Peyer's patch (tissue), 4 donors: ENCODE data around the gene TRPM8.
A peak's percentile ranks its signal among the peaks of the same experiment; 100 is the strongest.

Experiments used
- POLR2A ChIP-seq, 2 donors: fragments of 450-650 bp; IDR thresholded peaks; one replicate each; pipeline ENCODE4 v1.5.1; 2017; ENCODE audit warnings: antibody characterized with exemption in 2 of 2, mild to moderate bottlenecking in 2 of 2, moderate library complexity in 2 of 2
- TF ChIP-seq, protein P1 (sequence below), 6 experiments: fragments of 450-650 bp in 4 of 6; fragments of 200-600 bp in 2 of 6; sonication (generic) in 1 of 6; IDR thresholded peaks; one replicate each; pipeline ENCODE4 v1.5.1; 2017 to 2019; ENCODE audit warnings: antibody characterized with exemption in 6 of 6, mild to moderate bottlenecking in 3 of 6, moderate library complexity in 1 of 6

- TF ChIP-seq POLR2A (IDR thresholded peaks at IDR 0.05): no peak
- TF ChIP-seq, protein P1, sequence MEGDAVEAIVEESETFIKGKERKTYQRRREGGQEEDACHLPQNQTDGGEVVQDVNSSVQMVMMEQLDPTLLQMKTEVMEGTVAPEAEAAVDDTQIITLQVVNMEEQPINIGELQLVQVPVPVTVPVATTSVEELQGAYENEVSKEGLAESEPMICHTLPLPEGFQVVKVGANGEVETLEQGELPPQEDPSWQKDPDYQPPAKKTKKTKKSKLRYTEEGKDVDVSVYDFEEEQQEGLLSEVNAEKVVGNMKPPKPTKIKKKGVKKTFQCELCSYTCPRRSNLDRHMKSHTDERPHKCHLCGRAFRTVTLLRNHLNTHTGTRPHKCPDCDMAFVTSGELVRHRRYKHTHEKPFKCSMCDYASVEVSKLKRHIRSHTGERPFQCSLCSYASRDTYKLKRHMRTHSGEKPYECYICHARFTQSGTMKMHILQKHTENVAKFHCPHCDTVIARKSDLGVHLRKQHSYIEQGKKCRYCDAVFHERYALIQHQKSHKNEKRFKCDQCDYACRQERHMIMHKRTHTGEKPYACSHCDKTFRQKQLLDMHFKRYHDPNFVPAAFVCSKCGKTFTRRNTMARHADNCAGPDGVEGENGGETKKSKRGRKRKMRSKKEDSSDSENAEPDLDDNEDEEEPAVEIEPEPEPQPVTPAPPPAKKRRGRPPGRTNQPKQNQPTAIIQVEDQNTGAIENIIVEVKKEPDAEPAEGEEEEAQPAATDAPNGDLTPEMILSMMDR (IDR thresholded peaks at IDR 0.05): peak in 4 of 6 experiments; percentile 33 to 52 (median 48)
These were observed 59.6 kb downstream of the TRPM8 start for GRCh38 chr2:233976690-233977294.
